Activated CD4-positive, CD25-positive, alpha-beta regulatory T cell treated with anti-CD3 and anti-CD28 coated beads, Interleukin-2, amount 50 U/mL, for 16 hours (primary cell): ENCODE data around the gene CACNA1B.
"Not testable (repeated sequence)": the region's sequence is repeated elsewhere in the genome, so short reads cannot be mapped to it uniquely, and the experiment has no call there.

ENCODE experiments used
- DNase-seq: peaks from one replicate; pipeline ENCODE4 v3.0.0-alpha.2; 2020; ENCODE audit warnings: low read depth, low spot score

Gene CACNA1B

GRCh38 chr9:138073408-138073807 is 195.8 kb downstream of the CACNA1B start:
- no peak for DNase-seq

- DNase-seq, result no peak
Measured at GRCh38 chr9:138073808-138074207, 196.2 kb downstream of the CACNA1B start.

GRCh38 chr9:138074516-138074915 is 196.9 kb downstream of the CACNA1B start:
- DNase-seq, result no peak

- no peak for DNase-seq
Measured at GRCh38 chr9:138075496-138075895, 197.9 kb downstream of the CACNA1B start.

GRCh38 chr9:138075961-138076649 is 198.5 kb downstream of the CACNA1B start:
- no peak for DNase-seq

GRCh38 chr9:138076650-138077009 is 199.0 kb downstream of the CACNA1B start:
- no peak for DNase-seq

GRCh38 chr9:138077126-138077525 is 199.5 kb downstream of the CACNA1B start:
- no peak for DNase-seq

GRCh38 chr9:138077898-138078540 is 200.4 kb downstream of the CACNA1B start:
- DNase-seq, result no peak

GRCh38 chr9:138078846-138079245 is 201.3 kb downstream of the CACNA1B start:
- DNase-seq, result no peak

- DNase-seq, result no peak
Measured at GRCh38 chr9:138080979-138081378, 203.4 kb downstream of the CACNA1B start.

- DNase-seq, result no peak
Measured at GRCh38 chr9:138082918-138083636, 205.5 kb downstream of the CACNA1B start.

GRCh38 chr9:138083873-138084272 is 206.3 kb downstream of the CACNA1B start:
- no peak for DNase-seq

- DNase-seq, result no peak
Measured at GRCh38 chr9:138085568-138085967, 208.0 kb downstream of the CACNA1B start.

- DNase-seq, result not testable (repeated sequence)
Measured at GRCh38 chr9:138092057-138092456, 214.5 kb downstream of the CACNA1B start.

GRCh38 chr9:138094028-138094427 is 216.4 kb downstream of the CACNA1B start:
- DNase-seq, result no peak

GRCh38 chr9:138095813-138096518 is 218.4 kb downstream of the CACNA1B start:
- no peak for DNase-seq

GRCh38 chr9:138096519-138096845 is 218.9 kb downstream of the CACNA1B start:
- DNase-seq, result no peak

- no peak for DNase-seq
Measured at GRCh38 chr9:138097501-138097991, 220.0 kb downstream of the CACNA1B start.

- DNase-seq, result no peak
Measured at GRCh38 chr9:138098116-138098907, 220.7 kb downstream of the CACNA1B start.

GRCh38 chr9:138098908-138099791 is 221.6 kb downstream of the CACNA1B start:
- no peak for DNase-seq
